Measurements from ENCODE around the gene FOXP1. TPM values are rescaled to one million over a fixed set of nuclear protein-coding genes. Genes with fewer than 3 reads are reported as not detected.
A peak's percentile ranks its signal among the peaks of the same experiment; 100 is the strongest.

The FOXP1 gene
- total RNA-seq, 2 donors from 2014 or later: 41.7 to 94.3 TPM

DNA sequence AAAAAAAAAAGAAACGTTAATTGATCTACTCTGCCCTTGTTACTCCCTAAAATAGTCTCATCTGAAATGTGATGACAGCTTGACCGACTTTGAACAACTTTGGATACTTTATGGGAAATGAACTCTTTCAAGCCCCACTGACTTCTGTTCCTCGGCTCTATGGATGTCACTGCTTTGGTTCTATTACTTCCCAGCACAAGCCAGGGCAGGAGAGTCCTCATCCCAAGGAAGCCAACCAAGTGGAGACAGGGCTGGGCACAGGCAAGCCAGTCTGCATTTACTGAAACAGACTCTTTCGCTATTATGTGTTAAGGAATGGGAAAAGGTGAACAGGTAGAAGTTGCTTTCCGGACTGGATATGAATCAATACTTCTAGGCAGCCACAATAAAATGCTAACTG lies 444.0 kb downstream of the FOXP1 start:
- peaks cover 29% of the 10 kb centered on the region for H3K4me1 Mint-ChIP-seq
- DNase-seq: no peak

DNA sequence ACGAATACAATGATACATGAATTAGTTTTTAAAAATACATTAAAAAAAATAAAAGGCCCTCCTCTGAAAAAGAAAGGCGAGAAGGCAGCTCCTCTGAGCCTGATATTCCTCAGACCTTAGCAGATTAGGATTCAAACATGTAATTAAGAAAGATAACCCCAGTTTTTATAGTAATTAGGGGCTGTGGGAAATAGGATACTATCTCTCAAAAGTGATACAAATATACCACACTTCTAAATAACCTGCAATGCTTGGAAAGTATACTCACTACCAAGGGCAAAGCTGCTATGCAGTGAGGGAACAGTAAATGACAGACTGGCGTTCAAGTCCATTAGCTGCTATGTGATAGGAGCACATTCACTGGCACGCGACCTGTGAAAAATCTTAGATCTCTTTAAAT lies 445.1 kb downstream of the FOXP1 start:
- H3K27me3 Mint-ChIP-seq (ENCODE audit: insufficient read depth): no peaks in the 10 kb centered on the region
- no peak overlapping the region for H3K4me3 Mint-ChIP-seq
- Histone ChIP-seq H3K4me3 (ENCODE audit: low read length) (no peak overlapping the region), H3K9ac (ENCODE audit: extremely low read depth, low read length, poor library complexity, severe bottlenecking) (no peak overlapping the region), H3K4me1 (ENCODE audit: control insufficient read depth, insufficient read depth, low read length) (peaks cover 7% of the 10 kb centered on the region), H3K27me3 (ENCODE audit: control insufficient read depth, insufficient read depth, low read length, poor library complexity, severe bottlenecking) (no peaks in the 10 kb centered on the region), H3K9me3 (ENCODE audit: control insufficient read depth, low read length) (no peaks in the 10 kb centered on the region), H3K27ac (ENCODE audit: low read depth, low read length) (no peak overlapping the region), H3K36me3 (ENCODE audit: control insufficient read depth, insufficient read depth, low read length) (no peaks in the 10 kb centered on the region)
- no peak for TF ChIP-seq CTCF (conservative IDR thresholded peaks at IDR 0.05)
- H3K36me3 Mint-ChIP-seq (ENCODE audit: low read depth): peaks cover 2% of the 10 kb centered on the region
- WGBS, 2 experiments (ENCODE audit: insufficient coverage in 1 of 2, insufficient read length in 1 of 2): 83 to 96% methylated on average over 1 to 4 of the region's 5 CpGs
- no peak for DNase-seq
- H3K27ac Mint-ChIP-seq: no peak overlapping the region
- peaks cover 39% of the 10 kb centered on the region for H3K4me1 Mint-ChIP-seq
- H3K9me3 Mint-ChIP-seq: no peaks in the 10 kb centered on the region

More for the DNA sequence above, 444.0 kb downstream of the FOXP1 start:
- Histone ChIP-seq H3K27me3 (ENCODE audit: control insufficient read depth, insufficient read depth, low read length, poor library complexity, severe bottlenecking) (no peaks in the 10 kb centered on the region), H3K27ac (ENCODE audit: low read depth, low read length) (no peak overlapping the region), H3K9ac (ENCODE audit: extremely low read depth, low read length, poor library complexity, severe bottlenecking) (no peak overlapping the region), H3K4me3 (ENCODE audit: low read length) (no peak overlapping the region), H3K4me1 (ENCODE audit: control insufficient read depth, insufficient read depth, low read length) (peaks cover 3% of the 10 kb centered on the region), H3K36me3 (ENCODE audit: control insufficient read depth, insufficient read depth, low read length) (no peaks in the 10 kb centered on the region), H3K9me3 (ENCODE audit: control insufficient read depth, low read length) (no peaks in the 10 kb centered on the region)
- TF ChIP-seq CTCF (conservative IDR thresholded peaks at IDR 0.05): no peak
- Mint-ChIP-seq H3K4me3 (no peak overlapping the region), H3K36me3 (ENCODE audit: low read depth) (peaks cover 4% of the 10 kb centered on the region), H3K9me3 (no peaks in the 10 kb centered on the region), H3K27ac (peak overlapping the region; percentile 22), H3K27me3 (ENCODE audit: insufficient read depth) (no peaks in the 10 kb centered on the region)
- WGBS, 2 experiments (ENCODE audit: insufficient coverage in 1 of 2, insufficient read length in 1 of 2): 88 to 93% methylated on average over 4 to 5 of the region's 5 CpGs

DNA sequence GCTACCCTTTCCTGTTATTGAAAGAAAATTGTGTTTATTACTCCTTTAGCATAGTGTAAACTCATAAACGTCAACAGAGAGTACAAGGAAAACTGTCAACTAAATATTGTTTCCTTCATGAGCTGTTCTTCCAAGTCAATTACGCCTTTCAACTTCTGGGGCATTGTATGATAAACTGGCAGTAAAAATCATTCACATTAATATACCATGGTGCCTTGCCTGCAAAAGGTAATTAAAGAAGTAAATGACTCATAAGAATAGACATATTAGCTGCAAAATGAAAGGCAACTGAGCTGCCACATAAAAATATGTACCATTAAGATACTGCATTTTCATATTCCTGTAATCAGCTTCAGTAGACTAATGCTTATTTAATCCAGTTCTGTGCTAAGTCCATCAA lies 447.3 kb downstream of the FOXP1 start:
- 75 to 88% methylated on average over 2 of the region's 2 CpGs for WGBS, 2 experiments (ENCODE audit: insufficient coverage in 1 of 2, insufficient read length in 1 of 2)
- Histone ChIP-seq H3K9ac (ENCODE audit: extremely low read depth, low read length, poor library complexity, severe bottlenecking) (no peak overlapping the region), H3K4me3 (ENCODE audit: low read length) (no peak overlapping the region), H3K27me3 (ENCODE audit: control insufficient read depth, insufficient read depth, low read length, poor library complexity, severe bottlenecking) (no peaks in the 10 kb centered on the region), H3K9me3 (ENCODE audit: control insufficient read depth, low read length) (no peaks in the 10 kb centered on the region), H3K27ac (ENCODE audit: low read depth, low read length) (no peak overlapping the region), H3K36me3 (ENCODE audit: control insufficient read depth, insufficient read depth, low read length) (no peaks in the 10 kb centered on the region), H3K4me1 (ENCODE audit: control insufficient read depth, insufficient read depth, low read length) (peaks cover 11% of the 10 kb centered on the region)
- DNase-seq: no peak
- H3K4me1 Mint-ChIP-seq: peaks cover 46% of the 10 kb centered on the region
- H3K4me3 Mint-ChIP-seq: no peak overlapping the region
- no peak for TF ChIP-seq CTCF (conservative IDR thresholded peaks at IDR 0.05)
- H3K36me3 Mint-ChIP-seq (ENCODE audit: low read depth): no peaks in the 10 kb centered on the region
- no peaks in the 10 kb centered on the region for H3K9me3 Mint-ChIP-seq
- no peaks in the 10 kb centered on the region for H3K27me3 Mint-ChIP-seq (ENCODE audit: insufficient read depth)
- H3K27ac Mint-ChIP-seq: no peak overlapping the region
